ENCODE data around the gene HES4. TPM values are rescaled to one million over a fixed set of nuclear protein-coding genes. Genes with fewer than 3 reads are reported as not detected.
"Not testable (repeated sequence)": the region's sequence is repeated elsewhere in the genome, so short reads cannot be mapped to it uniquely, and the experiment has no call there.

Gene HES4
- total RNA-seq, 1 experiment from 2014 or later, result 45.3 TPM

DNA sequence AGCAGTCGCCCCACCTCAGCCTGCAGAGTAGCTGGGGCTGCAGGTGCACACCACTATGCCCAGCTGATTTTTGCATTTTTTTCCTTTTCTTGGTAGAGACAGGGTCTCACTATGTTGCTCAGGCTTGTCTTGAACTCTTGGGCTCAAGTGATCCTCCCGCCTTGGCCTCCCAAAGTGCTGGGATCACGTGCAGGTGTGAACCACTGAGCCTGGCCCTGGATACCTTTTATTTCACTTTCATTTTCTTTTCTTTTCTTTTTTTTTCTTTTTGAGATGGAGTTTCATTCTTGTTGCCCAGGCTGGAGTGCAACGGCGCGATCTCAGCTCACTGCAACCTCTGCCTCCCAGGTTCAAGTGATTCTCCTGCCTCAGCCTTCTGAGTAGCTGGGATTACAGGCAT lies 8.6 kb downstream of the HES4 start:
- in situ Hi-C loops (cut with HindIII; ENCODE audit: low pct_unique_long_range_greater_than_20kb, low sequenced_read_pairs); DNase-seq (ENCODE audit: low read depth): not testable (repeated sequence)

DNA sequence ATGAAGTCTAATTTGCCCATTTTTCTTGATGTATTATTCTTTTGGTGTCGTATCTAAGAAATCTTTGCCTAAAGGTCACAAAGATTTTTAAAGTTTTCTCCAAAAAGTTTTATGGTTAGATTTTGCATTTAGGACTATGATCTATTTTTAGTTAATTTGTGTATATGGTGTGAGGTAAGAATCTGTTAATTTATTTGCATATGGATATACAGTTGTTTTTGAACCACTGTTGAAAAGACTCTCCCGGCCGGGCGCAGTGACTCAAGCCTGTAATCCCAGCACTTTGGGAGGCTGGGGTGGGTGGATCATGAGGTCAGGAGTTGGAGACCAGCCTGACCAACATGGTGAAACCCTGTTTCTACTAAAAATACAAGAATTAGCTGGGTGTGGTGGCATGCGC lies 11.8 kb downstream of the HES4 start:
- DNase-seq (ENCODE audit: low read depth); in situ Hi-C loops (cut with HindIII; ENCODE audit: low pct_unique_long_range_greater_than_20kb, low sequenced_read_pairs): not testable (repeated sequence)

- in situ Hi-C loops (cut with HindIII; ENCODE audit: low pct_unique_long_range_greater_than_20kb, low sequenced_read_pairs), result no loop called here
- no peak for DNase-seq (ENCODE audit: low read depth)
These were observed 14.8 kb downstream of the HES4 start for GRCh38 chr1:985126-985525.

DNA sequence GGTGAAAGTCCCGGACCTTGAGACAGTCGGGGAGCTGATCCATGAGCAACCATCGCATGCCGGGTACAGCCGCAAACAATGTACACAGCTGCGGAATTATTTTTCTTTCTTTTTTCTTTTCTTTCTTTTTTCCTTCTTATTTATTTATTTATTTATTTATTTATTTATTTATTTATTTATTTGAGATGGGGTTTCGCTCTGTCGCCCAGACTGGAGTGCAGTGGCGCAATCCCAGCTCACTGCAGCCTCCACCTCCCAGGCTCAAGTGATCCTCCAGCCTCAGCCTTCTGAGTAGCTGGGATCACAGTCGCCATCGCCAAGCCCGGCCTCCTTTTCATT lies 15.5 kb downstream of the HES4 start:
- in situ Hi-C loops (cut with HindIII; ENCODE audit: low pct_unique_long_range_greater_than_20kb, low sequenced_read_pairs), result no loop called here

GRCh38 chr1:983798-984475 lies 16.0 kb downstream of the HES4 start:
- in situ Hi-C loops (cut with HindIII; ENCODE audit: low pct_unique_long_range_greater_than_20kb, low sequenced_read_pairs), result no loop called here
- no peak for DNase-seq (ENCODE audit: low read depth)

More for the DNA sequence above, 15.5 kb downstream of the HES4 start:
- DNase-seq (ENCODE audit: low read depth), result no peak

DNA sequence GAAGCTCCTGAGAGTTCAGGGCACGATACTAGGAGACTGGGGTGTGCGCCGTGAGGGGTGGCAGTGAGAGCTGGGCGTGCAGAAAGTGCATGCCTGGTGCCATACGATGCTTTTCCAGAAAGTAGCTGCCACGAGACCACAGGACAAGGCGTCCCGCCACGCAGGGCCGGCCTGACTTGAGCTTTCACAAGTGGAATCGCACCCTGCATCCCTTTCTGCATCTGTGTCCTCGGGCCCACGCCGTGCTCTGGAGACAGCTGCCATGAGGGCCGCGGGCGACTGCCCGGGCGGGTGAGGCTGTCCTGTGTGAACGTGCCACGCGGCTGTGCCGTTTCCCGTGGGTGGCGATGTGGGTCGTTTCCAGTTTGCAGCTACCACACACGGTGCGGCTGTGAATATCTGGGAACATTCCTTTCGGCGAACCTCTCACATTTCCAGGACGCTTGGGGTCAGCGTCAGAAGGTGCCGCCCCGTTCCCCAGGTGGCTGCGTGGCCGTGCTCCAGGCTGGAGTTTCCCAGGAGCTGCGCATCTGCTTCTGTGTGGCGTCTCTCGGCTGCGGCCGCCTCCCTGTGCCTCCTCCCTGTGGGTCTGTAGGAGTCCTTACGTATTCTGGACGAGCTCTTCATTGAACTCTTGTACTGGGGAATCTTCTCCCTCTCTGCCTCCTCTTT lies 17.0 kb downstream of the HES4 start:
- in situ Hi-C loops (cut with HindIII; ENCODE audit: low pct_unique_long_range_greater_than_20kb, low sequenced_read_pairs), result no loop called here
- DNase-seq (ENCODE audit: low read depth), result no peak

DNA sequence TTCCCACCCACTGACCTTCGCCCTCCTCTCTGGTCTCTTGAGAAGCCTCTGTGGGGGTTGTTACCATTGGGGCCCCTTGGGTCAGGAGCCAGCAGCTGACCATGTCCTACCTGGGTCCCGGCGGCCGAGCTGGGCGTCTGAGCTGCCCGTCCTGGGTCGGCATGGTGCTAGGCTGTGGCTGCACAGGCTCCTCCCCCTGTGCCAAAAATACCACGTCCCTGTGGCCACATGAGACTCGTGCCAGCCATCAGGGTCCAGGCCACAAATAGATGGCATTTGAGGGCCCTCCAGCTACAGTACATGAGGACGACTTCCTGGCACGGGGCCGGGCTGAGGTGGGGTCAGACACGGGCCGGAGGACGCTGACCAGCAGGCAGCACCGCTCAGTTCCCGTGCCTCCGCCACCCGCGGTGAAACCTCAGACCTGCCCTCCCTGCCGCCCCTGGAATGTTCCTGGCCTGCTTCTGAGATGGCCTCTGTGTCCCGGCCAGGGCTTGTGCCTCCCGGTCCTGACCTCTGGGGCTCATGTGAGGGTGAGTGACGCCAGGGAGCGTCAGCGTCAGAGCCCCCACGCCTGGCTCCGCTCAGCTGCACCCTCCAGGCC lies 17.8 kb downstream of the HES4 start, which contains the start of gene PERM1:
Gene PERM1, minus strand, starts transcription at position 139 of the 604 bp plus-strand sequence. CDS start 1,064 bp downstream, outside the sequence.
- DNase-seq (ENCODE audit: low read depth), result no peak
- in situ Hi-C loops (cut with HindIII; ENCODE audit: low pct_unique_long_range_greater_than_20kb, low sequenced_read_pairs), result no loop called here

DNA sequence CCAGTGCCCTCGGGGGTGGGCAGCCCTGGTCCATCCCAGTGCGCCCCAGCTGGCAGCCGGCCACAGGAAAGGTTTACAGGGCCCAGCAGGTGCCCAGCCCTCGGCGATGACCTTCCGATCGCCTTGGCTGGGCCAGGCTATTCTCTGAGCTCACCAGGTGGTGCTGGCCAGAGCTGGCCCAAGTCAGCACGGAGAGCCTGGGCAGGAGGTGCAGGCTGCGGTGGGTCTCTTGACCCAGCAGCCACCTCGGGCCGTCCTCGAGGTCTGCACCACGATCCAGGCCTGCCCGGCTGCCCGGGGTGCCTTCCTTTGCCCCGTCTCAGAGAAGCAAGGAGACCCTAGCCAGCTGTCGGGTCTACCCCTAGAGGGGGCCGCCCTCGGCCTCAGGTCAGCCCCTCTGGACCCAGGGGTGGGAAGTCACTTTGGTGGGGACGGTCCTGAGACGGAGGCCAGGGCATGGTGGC lies 18.4 kb downstream of the HES4 start:
- in situ Hi-C loops (cut with HindIII; ENCODE audit: low pct_unique_long_range_greater_than_20kb, low sequenced_read_pairs), result no loop called here
- no peak for DNase-seq (ENCODE audit: low read depth)

GRCh38 chr1:980602-981395 lies 19.1 kb downstream of the HES4 start:
- no peak for DNase-seq (ENCODE audit: low read depth)
- in situ Hi-C loops (cut with HindIII; ENCODE audit: low pct_unique_long_range_greater_than_20kb, low sequenced_read_pairs), result no loop called here

DNA sequence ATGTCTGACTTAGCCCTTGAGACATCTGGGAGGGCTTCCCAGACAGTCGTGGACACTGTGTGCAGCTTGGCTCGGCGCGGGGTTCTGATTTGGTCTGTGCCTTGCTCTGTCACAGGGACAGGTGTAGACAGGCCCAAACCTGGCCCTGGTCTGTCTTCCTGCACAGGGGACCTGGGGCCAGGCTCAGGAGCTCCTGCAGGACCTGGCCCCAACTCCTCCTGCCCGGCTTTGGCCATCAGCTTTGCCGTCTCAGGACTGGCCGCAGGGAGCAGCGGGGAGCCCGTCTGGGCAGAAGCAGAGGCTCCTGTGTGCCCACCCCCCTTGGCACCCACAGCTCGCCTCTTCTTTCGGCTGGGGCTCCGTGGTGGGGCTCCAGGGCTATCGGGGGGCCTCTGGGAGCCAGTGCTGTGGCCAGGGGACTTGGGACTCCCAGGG lies 19.7 kb downstream of the HES4 start:
- no peak for DNase-seq (ENCODE audit: low read depth)
- in situ Hi-C loops (cut with HindIII; ENCODE audit: low pct_unique_long_range_greater_than_20kb, low sequenced_read_pairs), result no loop called here

DNA sequence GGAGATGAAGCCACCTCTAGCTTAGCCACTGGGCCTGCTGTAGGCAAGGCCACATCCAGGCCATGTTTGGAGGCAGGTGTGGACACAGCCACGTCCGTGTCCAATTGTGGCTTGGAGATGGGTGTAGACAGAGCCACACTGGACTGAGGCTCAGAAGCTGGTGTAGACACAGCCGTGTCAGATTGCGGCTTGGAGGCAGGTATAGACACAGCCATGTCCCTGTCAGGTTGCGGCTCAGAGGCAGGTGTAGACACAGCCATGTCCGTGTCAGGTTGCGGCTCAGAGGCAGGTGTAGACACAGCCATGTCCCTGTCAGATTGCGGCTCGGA lies 20.2 kb downstream of the HES4 start:
- in situ Hi-C loops (cut with HindIII; ENCODE audit: low pct_unique_long_range_greater_than_20kb, low sequenced_read_pairs), result no loop called here
- no peak for DNase-seq (ENCODE audit: low read depth)

DNA sequence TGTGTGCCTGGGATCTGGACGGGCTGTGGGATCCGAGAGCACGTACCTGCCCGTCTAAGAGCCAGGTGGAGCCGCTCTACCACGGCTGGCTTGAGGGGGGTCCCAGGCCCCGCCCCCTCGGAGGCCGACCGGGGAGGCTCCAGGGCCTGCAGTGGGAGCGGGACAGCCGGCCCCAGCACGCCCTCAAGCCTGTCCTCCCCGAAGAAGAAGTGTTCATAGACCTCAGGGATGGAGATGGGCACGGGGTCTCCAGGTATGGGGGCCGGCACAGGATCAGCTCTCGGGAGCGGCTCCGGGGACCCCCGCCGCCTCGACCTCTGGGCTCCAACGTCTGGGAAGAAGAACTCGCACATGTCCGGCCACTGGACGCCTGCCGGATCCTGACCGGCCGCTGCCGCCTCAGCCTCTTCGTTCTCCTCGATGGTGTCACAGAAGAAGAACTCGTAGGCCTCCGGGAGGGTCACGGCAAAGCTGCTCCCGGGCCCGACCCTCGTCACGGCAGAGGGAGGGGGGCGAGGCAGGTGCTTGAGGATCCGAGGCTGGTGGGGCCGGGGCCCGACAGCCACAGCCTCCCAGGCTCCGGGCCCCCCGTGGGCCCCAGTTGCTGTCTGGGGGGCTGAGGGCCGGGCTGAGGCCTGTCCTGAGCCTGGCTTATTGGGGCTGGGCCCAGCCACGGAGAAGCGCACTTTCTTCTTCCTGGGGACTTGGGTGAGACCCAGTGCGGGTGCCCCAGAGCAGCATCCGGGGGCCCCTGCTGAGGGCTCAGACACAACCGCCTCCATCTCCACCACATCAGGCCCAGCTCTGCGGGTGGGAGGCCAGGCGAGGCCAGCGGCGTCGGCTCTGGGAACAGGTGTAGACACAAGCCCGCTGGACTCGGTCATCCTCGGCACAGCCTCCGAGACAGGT lies 20.8 kb downstream of the HES4 start:
- in situ Hi-C loops (cut with HindIII; ENCODE audit: low pct_unique_long_range_greater_than_20kb, low sequenced_read_pairs), result no loop called here
- no peak for DNase-seq (ENCODE audit: low read depth)

- in situ Hi-C loops (cut with HindIII; ENCODE audit: low pct_unique_long_range_greater_than_20kb, low sequenced_read_pairs), result no loop called here
- DNase-seq (ENCODE audit: low read depth), result peak; percentile 37
These were observed 21.6 kb downstream of the HES4 start for GRCh38 chr1:978069-978834.

DNA sequence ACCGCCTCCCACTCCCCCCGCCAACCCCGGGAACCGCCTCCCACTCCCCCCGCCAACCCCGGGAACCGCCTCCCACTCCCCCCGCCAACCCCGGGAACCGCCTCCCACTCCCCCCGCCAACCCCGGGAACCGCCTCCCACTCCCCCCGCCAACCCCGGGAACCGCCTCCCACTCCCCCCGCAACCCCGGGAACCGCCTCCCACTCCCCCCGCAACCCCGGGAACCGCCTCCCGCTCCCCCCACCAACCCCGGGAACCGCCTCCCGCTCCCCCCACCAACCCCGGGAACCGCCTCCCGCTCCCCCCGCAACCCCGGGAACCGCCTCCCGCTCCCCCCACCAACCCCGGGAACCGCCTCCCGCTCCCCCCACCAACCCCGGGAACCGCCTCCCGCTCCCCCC lies 23.1 kb downstream of the HES4 start:
- in situ Hi-C loops (cut with HindIII; ENCODE audit: low pct_unique_long_range_greater_than_20kb, low sequenced_read_pairs); DNase-seq (ENCODE audit: low read depth): not testable (repeated sequence)

- in situ Hi-C loops (cut with HindIII; ENCODE audit: low pct_unique_long_range_greater_than_20kb, low sequenced_read_pairs), result no loop called here
- DNase-seq (ENCODE audit: low read depth), result peak; percentile 84
These were observed 23.8 kb downstream of the HES4 start for GRCh38 chr1:975896-976683.

GRCh38 chr1:975365-975764 lies 24.5 kb downstream of the HES4 start:
- in situ Hi-C loops (cut with HindIII; ENCODE audit: low pct_unique_long_range_greater_than_20kb, low sequenced_read_pairs), result no loop called here
- DNase-seq (ENCODE audit: low read depth), result no peak
